Choroid plexus epithelial cell (primary cell): ENCODE data around the gene RSF1.

Experiments used
- DNase-seq: peaks from one replicate; pipeline ENCODE4 v3.0.0-alpha.2; 2010; ENCODE audit warnings: low read depth
- H3K4me3 ChIP-seq: 2 replicates; pipeline ENCODE4 v1.5.1; 2011; ENCODE audit warnings: low read depth, mild to moderate bottlenecking, control low read depth, low read length, moderate library complexity
- CTCF ChIP-seq: conservative IDR thresholded peaks from 2 replicates; pipeline ENCODE4 v1.5.1; 2011; ENCODE audit warnings: low read depth, mild to moderate bottlenecking, control low read depth, inconsistent platforms, low read length, moderate library complexity

Gene RSF1

GRCh38 chr11:77783025-77783424 is 37.5 kb downstream of the RSF1 start:
- no peak for TF ChIP-seq CTCF
- no peak for DNase-seq

GRCh38 chr11:77779935-77780334 is 40.6 kb downstream of the RSF1 start:
- DNase-seq: peak; percentile 56
- no peak for TF ChIP-seq CTCF
- no peak overlapping the region for H3K4me3 ChIP-seq

More at GRCh38 chr11:77783025-77783424, 37.5 kb downstream of the RSF1 start:
- no peak overlapping the region for H3K4me3 ChIP-seq

- no peak for TF ChIP-seq CTCF
- H3K4me3 ChIP-seq: no peak overlapping the region
- DNase-seq: no peak
Observed at GRCh38 chr11:77778549-77778948, 42.0 kb downstream of the RSF1 start.

- H3K4me3 ChIP-seq: no peak overlapping the region
- no peak for DNase-seq
- no peak for TF ChIP-seq CTCF
Observed at GRCh38 chr11:77778118-77778517, 42.4 kb downstream of the RSF1 start.

- no peak overlapping the region for H3K4me3 ChIP-seq
- peak; percentile 40 for DNase-seq
- TF ChIP-seq CTCF: no peak
Observed at GRCh38 chr11:77776455-77776854, 44.1 kb downstream of the RSF1 start.

- H3K4me3 ChIP-seq: no peak overlapping the region
- no peak for DNase-seq
- no peak for TF ChIP-seq CTCF
Observed at GRCh38 chr11:77775936-77776335, 44.6 kb downstream of the RSF1 start.

GRCh38 chr11:77771135-77771534 is 49.4 kb downstream of the RSF1 start:
- DNase-seq: peak; percentile 14
- TF ChIP-seq CTCF: no peak
- H3K4me3 ChIP-seq: no peak overlapping the region
